Mesothelial cell of epicardium (in vitro differentiated cells): Measurements from ENCODE around the gene SARS1. TPM values are rescaled to one million over a fixed set of nuclear protein-coding genes. Genes with fewer than 3 reads are reported as not detected.

ENCODE experiments used
- DNase-seq, 2 experiments: peaks; one replicate each; pipeline ENCODE4 v3.0.0; 2021; ENCODE audit warnings: low spot score in 2 of 2; ENCODE audit not compliant: unreplicated experiment in 2 of 2
- H3K27ac Mint-ChIP-seq: 2 replicates; pipeline ENCODE4 v1.8.0; 2021; ENCODE audit warnings: mixed read lengths
- H3K27me3 Mint-ChIP-seq: 2 replicates; pipeline ENCODE4 v1.8.0; 2021; ENCODE audit warnings: low read depth, mixed read lengths
- H3K36me3 Mint-ChIP-seq: 2 replicates; pipeline ENCODE4 v1.8.0; 2021; ENCODE audit warnings: mixed read lengths
- H3K4me1 Mint-ChIP-seq: 2 replicates; pipeline ENCODE4 v1.8.0; 2021; ENCODE audit warnings: mixed read lengths
- H3K4me3 Mint-ChIP-seq: 2 replicates; pipeline ENCODE4 v1.8.0; 2021; ENCODE audit warnings: mild to moderate bottlenecking, moderate library complexity, mixed read lengths
- H3K9me3 Mint-ChIP-seq: 2 replicates; pipeline ENCODE4 v1.8.0; 2021; ENCODE audit warnings: mixed read lengths
- total RNA-seq: library from RNA; stranded (reverse); gene quantifications from 3 replicates; pipeline ENCODE4 v1.2.1, GENCODE V29; 2021
- TF ChIP-seq, protein P1 (sequence below): fragments of 200-600 bp; sonication (generic); IDR thresholded peaks from one replicate; pipeline ENCODE4 v1.5.0; 2021; ENCODE audit warnings: antibody characterized with exemption; ENCODE audit not compliant: unreplicated experiment

SARS1 gene
- total RNA-seq, 1 donor from 2014 or later: 104 TPM

DNA sequence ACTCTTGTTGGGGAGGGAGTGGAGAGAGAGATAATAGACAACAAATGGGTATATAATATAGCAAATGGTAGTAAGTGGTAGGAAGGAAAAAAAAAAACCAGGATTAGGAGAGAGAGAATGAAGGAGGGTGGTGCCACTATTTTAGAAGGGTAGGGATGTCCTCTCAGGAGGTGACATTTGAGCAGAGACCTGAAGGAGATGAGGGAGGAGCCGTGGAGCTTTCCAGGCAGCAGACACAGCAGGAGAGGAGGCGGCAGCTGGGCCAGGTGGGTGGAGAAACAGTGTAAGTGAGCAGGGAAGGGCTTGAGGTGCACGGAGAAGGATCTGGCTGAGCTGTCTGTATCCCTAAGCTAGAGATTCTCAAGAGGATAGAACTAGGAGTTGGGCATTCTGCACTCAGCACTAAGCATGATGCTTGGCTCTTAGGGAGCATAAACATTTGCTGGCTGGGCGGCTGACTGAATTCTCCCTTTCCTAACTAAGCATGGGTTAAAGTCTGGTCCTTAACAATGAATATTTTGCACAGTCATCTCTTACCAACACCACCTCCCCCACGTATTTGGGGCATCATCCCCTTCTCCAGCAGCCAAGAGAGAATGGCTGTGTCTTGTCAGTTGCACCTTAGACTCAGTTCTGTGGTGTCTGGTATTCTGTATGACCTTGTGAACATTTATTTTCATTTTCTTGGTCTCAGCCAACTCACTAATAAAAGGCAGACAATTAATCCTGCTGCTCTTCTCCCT is 27.6 kb upstream of the SARS1 start:
- Mint-ChIP-seq H3K27ac (peak overlapping the region; percentile 76), H3K9me3 (no peaks in the 10 kb centered on the region), H3K27me3 (no peaks in the 10 kb centered on the region), H3K36me3 (no peaks in the 10 kb centered on the region), H3K4me1 (peaks cover 23% of the 10 kb centered on the region), H3K4me3 (no peak overlapping the region)
- TF ChIP-seq, protein P1, sequence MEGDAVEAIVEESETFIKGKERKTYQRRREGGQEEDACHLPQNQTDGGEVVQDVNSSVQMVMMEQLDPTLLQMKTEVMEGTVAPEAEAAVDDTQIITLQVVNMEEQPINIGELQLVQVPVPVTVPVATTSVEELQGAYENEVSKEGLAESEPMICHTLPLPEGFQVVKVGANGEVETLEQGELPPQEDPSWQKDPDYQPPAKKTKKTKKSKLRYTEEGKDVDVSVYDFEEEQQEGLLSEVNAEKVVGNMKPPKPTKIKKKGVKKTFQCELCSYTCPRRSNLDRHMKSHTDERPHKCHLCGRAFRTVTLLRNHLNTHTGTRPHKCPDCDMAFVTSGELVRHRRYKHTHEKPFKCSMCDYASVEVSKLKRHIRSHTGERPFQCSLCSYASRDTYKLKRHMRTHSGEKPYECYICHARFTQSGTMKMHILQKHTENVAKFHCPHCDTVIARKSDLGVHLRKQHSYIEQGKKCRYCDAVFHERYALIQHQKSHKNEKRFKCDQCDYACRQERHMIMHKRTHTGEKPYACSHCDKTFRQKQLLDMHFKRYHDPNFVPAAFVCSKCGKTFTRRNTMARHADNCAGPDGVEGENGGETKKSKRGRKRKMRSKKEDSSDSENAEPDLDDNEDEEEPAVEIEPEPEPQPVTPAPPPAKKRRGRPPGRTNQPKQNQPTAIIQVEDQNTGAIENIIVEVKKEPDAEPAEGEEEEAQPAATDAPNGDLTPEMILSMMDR: no peak
- DNase-seq: no peak

DNA sequence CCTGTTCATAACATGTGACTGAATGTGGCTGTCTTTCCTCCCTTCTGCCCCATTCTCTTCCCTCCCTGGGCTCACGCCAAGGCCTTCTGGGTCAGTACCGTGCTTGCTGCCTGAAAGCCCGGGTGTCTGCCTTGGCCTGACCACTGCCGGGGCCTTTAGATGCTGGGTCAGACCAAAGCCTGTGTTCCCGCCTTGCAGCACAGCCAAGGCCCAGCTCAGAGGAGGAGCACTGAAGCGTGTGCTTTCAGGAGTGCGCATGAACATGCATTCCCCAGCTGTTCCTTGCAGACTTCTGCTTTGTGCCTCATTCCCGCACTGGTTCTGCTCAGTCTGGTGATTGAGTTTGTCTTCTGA is 27.0 kb upstream of the SARS1 start:
- TF ChIP-seq, protein P1: no peak
- H3K36me3 Mint-ChIP-seq: no peaks in the 10 kb centered on the region

GRCh38 chr1:109187127-109187526 is 26.6 kb upstream of the SARS1 start:
- Mint-ChIP-seq H3K27ac (peak overlapping the region; percentile 21), H3K4me3 (no peak overlapping the region)
- TF ChIP-seq, protein P1: no peak

More for the DNA sequence above, 27.0 kb upstream of the SARS1 start:
- H3K27ac Mint-ChIP-seq: peak overlapping the region; percentile 76
- H3K4me1 Mint-ChIP-seq: peaks cover 18% of the 10 kb centered on the region
- no peaks in the 10 kb centered on the region for H3K27me3 Mint-ChIP-seq
- DNase-seq: no peak
- H3K4me3 Mint-ChIP-seq: no peak overlapping the region
- H3K9me3 Mint-ChIP-seq: no peaks in the 10 kb centered on the region

DNA sequence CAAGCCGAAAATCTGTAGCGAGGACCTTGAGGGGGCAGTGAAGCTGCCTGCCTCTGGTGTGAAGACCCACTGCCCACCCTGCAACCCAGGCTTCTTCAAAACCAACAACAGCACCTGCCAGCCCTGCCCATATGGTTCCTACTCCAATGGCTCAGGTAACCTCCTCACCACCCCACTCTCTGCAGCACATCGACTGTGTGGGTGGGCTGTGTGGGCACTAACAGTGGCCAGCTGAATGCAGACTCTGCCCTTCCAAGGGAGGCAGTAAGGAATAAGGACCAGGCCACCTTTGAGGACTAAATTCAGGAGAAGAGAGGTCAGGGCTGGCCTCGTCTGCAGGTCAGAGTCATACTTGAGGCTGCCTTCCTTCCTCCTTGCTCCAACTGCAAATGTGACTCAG is 25.5 kb upstream of the SARS1 start:
- Mint-ChIP-seq H3K27ac (no peak overlapping the region), H3K36me3 (no peaks in the 10 kb centered on the region), H3K9me3 (no peaks in the 10 kb centered on the region), H3K4me3 (no peak overlapping the region), H3K4me1 (peaks cover 20% of the 10 kb centered on the region), H3K27me3 (no peaks in the 10 kb centered on the region)
- TF ChIP-seq, protein P1: no peak
- no peak for DNase-seq

More at GRCh38 chr1:109187127-109187526, 26.6 kb upstream of the SARS1 start:
- Mint-ChIP-seq H3K36me3 (no peaks in the 10 kb centered on the region), H3K4me1 (peaks cover 16% of the 10 kb centered on the region), H3K27me3 (no peaks in the 10 kb centered on the region), H3K9me3 (no peaks in the 10 kb centered on the region)
- DNase-seq: no peak

DNA sequence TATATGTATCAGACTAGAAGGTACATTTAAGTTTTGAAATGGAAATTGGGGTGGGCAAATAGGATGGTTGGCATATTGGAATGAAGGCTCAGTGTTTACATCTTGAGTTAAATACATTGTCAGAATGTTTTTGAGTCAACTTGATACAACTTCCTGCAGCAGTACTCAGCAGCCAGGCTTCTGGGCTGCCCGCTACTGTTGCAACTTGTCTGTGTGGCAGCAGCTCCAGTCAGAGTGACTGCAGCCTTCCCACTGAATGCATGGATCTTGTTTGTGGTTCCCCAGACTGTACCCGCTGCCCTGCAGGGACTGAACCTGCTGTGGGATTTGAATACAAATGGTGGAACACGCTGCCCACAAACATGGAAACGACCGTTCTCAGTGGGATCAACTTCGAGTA is 24.9 kb upstream of the SARS1 start:
- Mint-ChIP-seq H3K27me3 (no peaks in the 10 kb centered on the region), H3K27ac (no peak overlapping the region), H3K9me3 (no peaks in the 10 kb centered on the region), H3K4me1 (peaks cover 20% of the 10 kb centered on the region), H3K36me3 (no peaks in the 10 kb centered on the region), H3K4me3 (no peak overlapping the region)
- TF ChIP-seq, protein P1: no peak
- DNase-seq: no peak

DNA sequence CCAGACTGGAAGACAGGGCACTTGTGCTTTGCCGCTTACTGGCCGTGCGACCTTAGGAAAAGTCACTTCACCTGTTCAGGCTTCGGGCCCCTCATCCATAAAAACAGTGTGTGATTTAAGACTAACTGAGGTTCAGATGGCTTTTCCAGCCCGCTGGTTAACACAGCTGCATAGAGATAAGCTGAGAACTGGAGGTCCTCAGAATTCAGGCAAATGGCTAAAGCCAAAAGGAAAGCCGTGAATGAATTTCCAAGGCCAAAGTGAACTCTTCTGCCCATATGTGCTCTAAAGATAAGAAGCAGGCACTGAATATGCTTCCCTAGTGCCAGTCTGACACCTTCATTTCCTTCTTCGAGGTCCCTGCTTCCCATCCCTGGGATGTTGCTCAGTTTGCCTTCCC is 23.5 kb upstream of the SARS1 start:
- no peaks in the 10 kb centered on the region for H3K9me3 Mint-ChIP-seq
- TF ChIP-seq, protein P1: no peak
- no peak for DNase-seq
- H3K4me1 Mint-ChIP-seq: peaks cover 23% of the 10 kb centered on the region
- H3K36me3 Mint-ChIP-seq: no peaks in the 10 kb centered on the region
- no peak overlapping the region for H3K27ac Mint-ChIP-seq
- no peaks in the 10 kb centered on the region for H3K27me3 Mint-ChIP-seq
- H3K4me3 Mint-ChIP-seq: no peak overlapping the region
